ENCODE data around the gene MYDGF. TPM values are rescaled to one million over a fixed set of nuclear protein-coding genes. Genes with fewer than 3 reads are reported as not detected.

MYDGF gene
- total RNA-seq, 3 donors from 2014 or later: 50.2 to 85.9 (median 54.8) TPM

DNA sequence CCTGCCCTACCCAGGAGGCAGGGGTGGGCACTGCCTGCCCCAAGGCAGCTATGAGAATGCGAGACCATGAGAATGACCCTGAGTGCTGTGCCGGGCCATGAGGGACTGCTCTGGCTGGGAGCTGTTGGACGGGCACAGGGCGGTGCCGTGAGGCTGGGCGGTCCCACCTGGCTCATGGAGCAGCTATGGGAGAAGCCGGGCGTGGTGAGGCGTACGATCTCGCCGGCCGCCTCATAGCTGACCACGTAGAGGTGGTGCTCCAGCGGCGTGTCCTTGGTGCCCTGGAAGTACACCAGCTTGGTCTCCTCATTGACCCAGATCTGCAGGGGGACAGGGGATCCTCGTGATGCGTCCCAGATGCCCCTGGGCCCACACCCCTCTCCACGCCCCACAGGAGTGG, 19.3 kb upstream of the MYDGF start:
- Histone ChIP-seq H3K9me3 (no peaks in the 10 kb centered on the region), H3K4me3 (no peak overlapping the region), H3K4me1 (ENCODE audit: low read depth) (no peaks in the 10 kb centered on the region), H3K36me3 (ENCODE audit: low read depth) (peaks cover 23% of the 10 kb centered on the region)
- ATAC-seq: no peak
- DNase-seq: no peak
- intact Hi-C loops (cut with DNase I, micrococcal nuclease): no loop called here
- TF ChIP-seq, protein P1, sequence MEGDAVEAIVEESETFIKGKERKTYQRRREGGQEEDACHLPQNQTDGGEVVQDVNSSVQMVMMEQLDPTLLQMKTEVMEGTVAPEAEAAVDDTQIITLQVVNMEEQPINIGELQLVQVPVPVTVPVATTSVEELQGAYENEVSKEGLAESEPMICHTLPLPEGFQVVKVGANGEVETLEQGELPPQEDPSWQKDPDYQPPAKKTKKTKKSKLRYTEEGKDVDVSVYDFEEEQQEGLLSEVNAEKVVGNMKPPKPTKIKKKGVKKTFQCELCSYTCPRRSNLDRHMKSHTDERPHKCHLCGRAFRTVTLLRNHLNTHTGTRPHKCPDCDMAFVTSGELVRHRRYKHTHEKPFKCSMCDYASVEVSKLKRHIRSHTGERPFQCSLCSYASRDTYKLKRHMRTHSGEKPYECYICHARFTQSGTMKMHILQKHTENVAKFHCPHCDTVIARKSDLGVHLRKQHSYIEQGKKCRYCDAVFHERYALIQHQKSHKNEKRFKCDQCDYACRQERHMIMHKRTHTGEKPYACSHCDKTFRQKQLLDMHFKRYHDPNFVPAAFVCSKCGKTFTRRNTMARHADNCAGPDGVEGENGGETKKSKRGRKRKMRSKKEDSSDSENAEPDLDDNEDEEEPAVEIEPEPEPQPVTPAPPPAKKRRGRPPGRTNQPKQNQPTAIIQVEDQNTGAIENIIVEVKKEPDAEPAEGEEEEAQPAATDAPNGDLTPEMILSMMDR (IDR thresholded peaks at IDR 0.05): no peak

DNA sequence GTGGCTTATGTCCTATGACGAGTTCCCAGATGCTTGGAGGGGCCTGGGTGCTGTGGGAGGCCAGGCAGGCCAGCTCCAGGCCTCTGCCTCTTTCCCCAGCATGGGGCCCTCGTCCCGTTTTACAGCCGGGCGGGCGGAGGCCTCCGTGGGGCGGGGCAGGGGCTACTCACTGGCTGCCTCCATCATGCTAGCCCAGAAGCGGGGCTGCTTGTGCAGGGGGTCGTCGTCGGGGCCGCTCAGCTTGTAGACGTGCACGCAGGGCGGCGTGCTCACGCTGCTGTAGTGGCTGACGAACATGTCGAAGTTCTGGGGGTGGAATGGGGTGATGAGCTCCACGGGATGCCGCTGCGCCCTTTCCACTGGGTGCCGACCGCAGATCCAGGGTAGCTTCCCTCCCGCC, 18.4 kb upstream of the MYDGF start:
- H3K36me3 ChIP-seq (ENCODE audit: low read depth): peaks cover 16% of the 10 kb centered on the region
- TF ChIP-seq, protein P1 (IDR thresholded peaks at IDR 0.05): no peak

DNA sequence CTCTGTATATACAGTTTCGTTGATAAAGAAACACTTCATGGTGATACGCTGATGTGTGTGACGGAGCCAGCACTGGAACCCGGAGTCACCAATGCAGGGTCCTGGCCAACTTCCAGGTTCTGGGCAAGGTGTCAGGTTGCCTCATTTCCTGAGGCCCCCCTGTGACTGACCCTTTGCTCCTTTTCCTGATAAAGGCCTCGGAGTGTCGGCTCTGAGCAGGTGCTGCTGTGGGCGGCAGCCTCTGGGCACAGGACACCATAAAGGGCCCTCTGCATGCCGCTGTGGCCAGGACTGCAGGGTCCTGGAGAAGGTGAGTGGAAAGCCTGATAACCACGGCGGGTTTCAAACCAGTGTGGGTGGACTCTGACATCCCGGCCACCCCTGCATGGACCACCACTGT, 17.3 kb upstream of the MYDGF start:
- Histone ChIP-seq H3K4me1 (ENCODE audit: low read depth) (no peaks in the 10 kb centered on the region), H3K36me3 (ENCODE audit: low read depth) (peaks cover 14% of the 10 kb centered on the region), H3K4me3 (no peak overlapping the region), H3K9me3 (no peaks in the 10 kb centered on the region)
- TF ChIP-seq, protein P1 (IDR thresholded peaks at IDR 0.05): no peak
- no peak for DNase-seq
- no peak for ATAC-seq
- intact Hi-C loops (cut with DNase I, micrococcal nuclease): no loop called here

More for the DNA sequence above, 18.4 kb upstream of the MYDGF start:
- DNase-seq (no peak), ATAC-seq (no peak)
- Histone ChIP-seq H3K4me3 (no peak overlapping the region), H3K9me3 (no peaks in the 10 kb centered on the region), H3K4me1 (ENCODE audit: low read depth) (no peaks in the 10 kb centered on the region)
- intact Hi-C loops (cut with DNase I, micrococcal nuclease): no loop called here

DNA sequence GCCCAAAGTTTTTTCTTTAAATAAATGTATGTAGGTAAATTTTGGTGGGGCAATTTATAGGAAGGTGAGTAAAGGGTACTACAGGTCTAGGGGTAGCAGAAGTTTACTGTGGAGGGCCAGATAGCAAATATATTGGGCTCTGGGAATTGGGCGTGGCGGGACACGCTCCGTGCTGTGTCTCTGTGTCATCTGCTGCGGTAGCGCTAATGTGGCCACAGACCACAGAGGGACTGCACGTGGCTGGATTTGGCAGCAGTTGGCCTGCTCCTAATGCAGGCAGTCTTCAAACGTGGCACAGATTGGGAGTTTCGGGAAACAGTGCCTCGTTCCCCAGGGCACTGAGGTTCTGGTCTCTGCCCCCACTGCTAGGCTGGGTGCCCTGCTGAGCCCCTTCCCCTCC, 16.6 kb upstream of the MYDGF start:
- H3K36me3 ChIP-seq (ENCODE audit: low read depth): peaks cover 14% of the 10 kb centered on the region
- H3K4me3 ChIP-seq: no peak overlapping the region
- intact Hi-C loops (cut with DNase I, micrococcal nuclease): no loop called here
- TF ChIP-seq, protein P1 (IDR thresholded peaks at IDR 0.05): no peak
- no peaks in the 10 kb centered on the region for H3K9me3 ChIP-seq
- ATAC-seq: no peak
- H3K4me1 ChIP-seq (ENCODE audit: low read depth): no peaks in the 10 kb centered on the region
- DNase-seq: no peak

DNA sequence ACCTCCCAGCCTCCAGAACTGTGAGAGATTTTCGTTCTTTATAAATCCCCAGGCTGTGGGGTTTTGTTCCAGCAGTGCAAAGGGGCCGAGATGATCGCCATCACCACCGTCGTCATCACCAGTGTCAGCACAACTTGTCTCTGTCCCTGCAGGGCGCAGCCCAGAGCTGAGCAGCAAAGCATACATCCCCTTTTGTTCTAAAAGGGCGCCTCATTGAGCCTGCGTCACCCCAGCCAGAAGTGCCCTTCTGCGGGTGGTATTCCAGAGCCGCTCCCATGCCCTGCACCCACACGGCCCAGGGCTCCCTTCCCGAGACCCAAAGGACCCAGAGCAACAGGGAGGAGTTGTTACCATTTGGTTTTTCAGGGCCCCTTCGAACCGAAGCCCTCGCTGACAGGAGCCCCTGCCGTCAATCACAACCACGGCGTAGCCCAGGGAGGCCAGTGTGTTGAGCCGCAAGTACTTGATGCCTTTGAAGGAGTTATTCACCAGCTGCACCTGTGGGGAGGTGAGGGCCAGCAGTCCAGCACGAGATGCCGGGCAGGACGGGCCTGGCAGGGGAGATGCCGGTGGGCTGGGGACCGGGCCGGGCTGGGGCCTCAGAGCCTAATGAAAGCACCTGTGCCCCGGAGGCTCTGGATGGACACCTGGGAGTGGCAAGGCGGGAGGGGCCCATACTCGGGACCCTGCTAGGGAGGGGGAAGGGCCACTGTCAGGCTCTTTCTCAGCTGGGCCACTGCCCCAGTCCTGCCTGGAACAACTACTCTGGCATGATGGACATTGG, 14.4 kb upstream of the MYDGF start:
- Histone ChIP-seq H3K4me1 (ENCODE audit: low read depth) (no peaks in the 10 kb centered on the region), H3K4me3 (no peak overlapping the region), H3K36me3 (ENCODE audit: low read depth) (peaks cover 8% of the 10 kb centered on the region), H3K9me3 (no peaks in the 10 kb centered on the region)
- intact Hi-C loops (cut with DNase I, micrococcal nuclease): no loop called here
- TF ChIP-seq, protein P1 (IDR thresholded peaks at IDR 0.05): no peak
- no peak for ATAC-seq
- no peak for DNase-seq
